Amniotic stem cell (primary cell): ENCODE results near the gene PTPRH.

Experiments used
- DNase-seq: peaks from one replicate; lab custom pipeline; 2025; lab: John Stamatoyannopoulos, UW

Gene PTPRH

GRCh38 chr19:55132453-55133129 is 76.7 kb downstream of the PTPRH start:
- no peak for DNase-seq

GRCh38 chr19:55131421-55131820 is 77.9 kb downstream of the PTPRH start:
- DNase-seq = no peak
